Smooth muscle cell (in vitro differentiated cells): ENCODE results near the gene CREB5. TPM values are rescaled to one million over a fixed set of nuclear protein-coding genes. Genes with fewer than 3 reads are reported as not detected.

Experiments
- DNase-seq: peaks from one replicate; lab custom pipeline; 2025; ENCODE audit not compliant: unreplicated experiment; lab: John Stamatoyannopoulos, UW
- H2AFZ ChIP-seq: fragments of 200-600 bp; sonication (generic); 2 replicates; pipeline ENCODE4 v1.6.0; 2016; ENCODE audit warnings: antibody characterized with exemption, low read depth, mild to moderate bottlenecking
- H3F3A ChIP-seq: fragments of 200-600 bp; sonication (generic); 2 replicates; pipeline ENCODE4 v1.6.0; 2017; ENCODE audit warnings: antibody characterized with exemption, low read depth
- H3K27ac ChIP-seq: fragments of 200-600 bp; sonication (generic); 2 replicates; pipeline ENCODE4 v1.5.1; 2016; ENCODE audit warnings: low read depth, mild to moderate bottlenecking
- H3K27me3 ChIP-seq: fragments of 200-600 bp; sonication (generic); 2 replicates; pipeline ENCODE4 v1.6.1; 2016; ENCODE audit warnings: low read depth, mild to moderate bottlenecking
- H3K36me3 ChIP-seq: fragments of 200-600 bp; sonication (generic); 2 replicates; pipeline ENCODE4 v1.5.1; 2016; ENCODE audit warnings: low read depth
- H3K4me1 ChIP-seq: fragments of 200-600 bp; sonication (generic); 2 replicates; pipeline ENCODE4 v1.5.1; 2016; ENCODE audit warnings: low read depth
- H3K4me2 ChIP-seq: fragments of 200-600 bp; sonication (generic); 2 replicates; pipeline ENCODE4 v1.6.0; 2016; ENCODE audit warnings: mild to moderate bottlenecking
- H3K4me3 ChIP-seq: fragments of 200-600 bp; sonication (generic); 2 replicates; pipeline ENCODE4 v1.5.1; 2016; ENCODE audit warnings: mild to moderate bottlenecking
- H3K79me2 ChIP-seq: fragments of 200-600 bp; sonication (generic); 2 replicates; pipeline ENCODE4 v1.6.0; 2016; ENCODE audit warnings: low read depth, mild to moderate bottlenecking
- H3K9ac ChIP-seq: fragments of 200-600 bp; sonication (generic); 2 replicates; pipeline ENCODE4 v1.6.0; 2016; ENCODE audit warnings: low read depth
- H3K9me3 ChIP-seq: fragments of 200-600 bp; sonication (generic); replicated peaks from 2 replicates; pipeline ENCODE4 v1.5.1; 2016; ENCODE audit warnings: low read depth
- H4K20me1 ChIP-seq: fragments of 200-600 bp; sonication (generic); 2 replicates; pipeline ENCODE4 v1.6.0; 2016; ENCODE audit warnings: low read depth
- WGBS: methylation state at CpG from one replicate; pipeline ENCODE4 v1.1.7; 2016; ENCODE audit warnings: low lambda C conversion rate; 5-methylcytosine and 5-hydroxymethylcytosine counted together
- polyA plus RNA-seq: library from polyadenylated mRNA; unstranded; fragments of >200 nt; fragmentation: Nextera tagmentation; extraction: Ambion mirVana; gene quantifications from 2 replicates; pipeline ENCODE4 v1.2.1, GENCODE V29; 2016
- total RNA-seq: library from RNA; depleted of rRNA; stranded (reverse); fragments of >200 nt; gene quantifications from 2 replicates; pipeline ENCODE4 v1.2.3, GENCODE V29; 2014
- TF ChIP-seq, protein P1 (sequence below): fragments of 200-600 bp; sonication (generic); IDR thresholded peaks from 2 replicates; pipeline ENCODE4 v1.5.1; 2017; ENCODE audit warnings: borderline replicate concordance, mild to moderate bottlenecking, antibody characterized with exemption; ENCODE audit not compliant: insufficient read depth, poor library complexity, severe bottlenecking

Gene CREB5
- total and polyA plus RNA-seq, 2 experiments from 2014 or later: 6.2 to 18.2 TPM

DNA sequence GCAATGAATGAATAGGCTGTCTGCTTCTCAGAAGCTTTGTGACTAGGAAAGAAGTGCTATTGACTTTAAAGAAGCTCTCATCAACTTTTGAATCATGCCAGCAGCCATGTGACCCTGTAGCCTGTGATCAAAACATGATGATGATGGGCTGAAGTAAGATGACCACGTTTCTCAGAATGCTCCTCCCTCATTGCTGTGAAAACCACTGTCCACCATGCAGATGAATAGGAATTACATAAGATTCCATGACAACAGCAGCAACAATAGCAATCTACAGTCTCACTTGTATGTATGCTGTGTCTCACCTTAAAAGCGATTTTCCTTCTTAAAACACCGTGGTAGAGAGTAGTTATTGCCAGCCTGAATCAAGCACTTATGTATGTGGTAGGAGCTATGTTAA lies 317.4 kb downstream of the CREB5 start:
- no peak for DNase-seq
- Histone ChIP-seq H3K4me2 (no peak overlapping the region), H3K79me2 (no peaks in the 10 kb centered on the region), H3F3A (no peaks in the 10 kb centered on the region), H3K4me1 (peaks cover 17% of the 10 kb centered on the region), H3K27me3 (no peaks in the 10 kb centered on the region), H3K9me3 (no peaks in the 10 kb centered on the region), H3K4me3 (no peak overlapping the region), H3K27ac (no peak overlapping the region), H2AFZ (no peak overlapping the region), H3K9ac (no peak overlapping the region), H4K20me1 (no peaks in the 10 kb centered on the region), H3K36me3 (no peaks in the 10 kb centered on the region)
- 85% methylated on average over 3 of the region's 3 CpGs for WGBS
- TF ChIP-seq, protein P1, sequence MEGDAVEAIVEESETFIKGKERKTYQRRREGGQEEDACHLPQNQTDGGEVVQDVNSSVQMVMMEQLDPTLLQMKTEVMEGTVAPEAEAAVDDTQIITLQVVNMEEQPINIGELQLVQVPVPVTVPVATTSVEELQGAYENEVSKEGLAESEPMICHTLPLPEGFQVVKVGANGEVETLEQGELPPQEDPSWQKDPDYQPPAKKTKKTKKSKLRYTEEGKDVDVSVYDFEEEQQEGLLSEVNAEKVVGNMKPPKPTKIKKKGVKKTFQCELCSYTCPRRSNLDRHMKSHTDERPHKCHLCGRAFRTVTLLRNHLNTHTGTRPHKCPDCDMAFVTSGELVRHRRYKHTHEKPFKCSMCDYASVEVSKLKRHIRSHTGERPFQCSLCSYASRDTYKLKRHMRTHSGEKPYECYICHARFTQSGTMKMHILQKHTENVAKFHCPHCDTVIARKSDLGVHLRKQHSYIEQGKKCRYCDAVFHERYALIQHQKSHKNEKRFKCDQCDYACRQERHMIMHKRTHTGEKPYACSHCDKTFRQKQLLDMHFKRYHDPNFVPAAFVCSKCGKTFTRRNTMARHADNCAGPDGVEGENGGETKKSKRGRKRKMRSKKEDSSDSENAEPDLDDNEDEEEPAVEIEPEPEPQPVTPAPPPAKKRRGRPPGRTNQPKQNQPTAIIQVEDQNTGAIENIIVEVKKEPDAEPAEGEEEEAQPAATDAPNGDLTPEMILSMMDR: no peak

DNA sequence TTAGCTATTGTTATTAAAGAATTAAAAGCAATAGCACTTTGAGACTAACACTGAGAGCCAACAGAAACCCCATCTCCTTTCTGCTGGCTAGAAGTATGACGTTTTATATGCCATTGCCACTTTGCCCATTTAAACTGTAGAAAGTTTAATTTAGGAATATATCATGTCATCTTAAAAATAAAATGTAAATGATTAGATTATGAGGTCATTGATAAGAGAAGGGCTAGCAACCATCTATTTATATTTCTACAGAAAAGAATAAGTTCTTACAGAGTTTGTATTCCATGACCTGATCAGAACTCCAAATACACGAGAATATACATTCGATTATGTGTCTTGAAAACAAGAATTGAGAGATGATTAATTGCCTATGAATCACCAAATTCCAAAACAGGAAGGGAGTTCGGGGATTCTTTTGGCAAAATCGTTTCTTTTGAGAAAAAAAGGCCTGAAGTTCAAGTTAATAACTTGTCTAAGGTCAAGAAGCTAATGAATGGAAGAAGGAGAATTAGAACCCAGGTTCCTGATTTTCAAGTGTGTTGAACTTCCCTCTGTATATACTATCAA lies 318.9 kb downstream of the CREB5 start:
- H3K27ac ChIP-seq: no peak overlapping the region
- no peak overlapping the region for H3K9ac ChIP-seq
- TF ChIP-seq, protein P1: no peak
- H3K79me2 ChIP-seq: no peaks in the 10 kb centered on the region
- no peaks in the 10 kb centered on the region for H3K9me3 ChIP-seq
- H3K36me3 ChIP-seq: no peaks in the 10 kb centered on the region
- no peak overlapping the region for H3K4me2 ChIP-seq
- no peak overlapping the region for H3K4me3 ChIP-seq
- 92% methylated on average over 5 of the region's 5 CpGs for WGBS
- H3K4me1 ChIP-seq: peaks cover 15% of the 10 kb centered on the region
- H3F3A ChIP-seq: no peaks in the 10 kb centered on the region
- no peaks in the 10 kb centered on the region for H4K20me1 ChIP-seq
- no peaks in the 10 kb centered on the region for H3K27me3 ChIP-seq
- no peak overlapping the region for H2AFZ ChIP-seq
- DNase-seq: no peak

- H3K36me3 ChIP-seq: no peaks in the 10 kb centered on the region
- no peaks in the 10 kb centered on the region for H4K20me1 ChIP-seq
- 93% methylated on average over 11 of the region's 11 CpGs for WGBS
- no peaks in the 10 kb centered on the region for H3F3A ChIP-seq
- no peaks in the 10 kb centered on the region for H3K27me3 ChIP-seq
- H3K27ac ChIP-seq: no peak overlapping the region
- no peaks in the 10 kb centered on the region for H3K79me2 ChIP-seq
- DNase-seq: no peak
- no peak overlapping the region for H3K4me2 ChIP-seq
- H3K4me3 ChIP-seq: no peak overlapping the region
- H3K4me1 ChIP-seq: peaks cover 7% of the 10 kb centered on the region
- no peak overlapping the region for H2AFZ ChIP-seq
- TF ChIP-seq, protein P1: no peak
- no peaks in the 10 kb centered on the region for H3K9me3 ChIP-seq
- no peak overlapping the region for H3K9ac ChIP-seq
Observed at GRCh38 chr7:28732071-28732869, 320.0 kb downstream of the CREB5 start.

GRCh38 chr7:28733035-28733434 lies 320.7 kb downstream of the CREB5 start:
- Histone ChIP-seq H3F3A (no peaks in the 10 kb centered on the region), H3K4me2 (no peak overlapping the region), H3K4me1 (peaks cover 8% of the 10 kb centered on the region), H3K9ac (no peak overlapping the region), H4K20me1 (no peaks in the 10 kb centered on the region), H3K79me2 (no peaks in the 10 kb centered on the region), H2AFZ (no peak overlapping the region), H3K9me3 (no peaks in the 10 kb centered on the region), H3K27me3 (no peaks in the 10 kb centered on the region), H3K4me3 (no peak overlapping the region), H3K27ac (no peak overlapping the region), H3K36me3 (no peaks in the 10 kb centered on the region)
- DNase-seq: no peak
- TF ChIP-seq, protein P1: no peak
- WGBS: 92% methylated on average over 2 of the region's 2 CpGs
